WTC11 (cell line): Measurements from ENCODE around the gene RPL13A. TPM values are rescaled to one million over a fixed set of nuclear protein-coding genes. Genes with fewer than 3 reads are reported as not detected.

Experiments used
- ATAC-seq: fragments of 200-7000 bp; cut with Tn5 transposase; 2 replicates; pipeline ENCODE4 v1.10.0; 2021; ENCODE audit warnings: mild to moderate bottlenecking, moderate library complexity
- CTCF ChIA-PET: fragments of 300-600 bp; sonication (Branson Sonifier 250); formaldehyde crosslinking; loops from one replicate; lab custom pipeline; 2021; ENCODE audit warnings: antibody characterized with exemption; lab: Charles Lee
- POLR2A ChIA-PET: fragments of 350-600 bp; sonication (Branson Sonifier 250); formaldehyde crosslinking; loops from one replicate; lab custom pipeline; 2021; ENCODE audit warnings: antibody characterized with exemption; lab: Charles Lee
- DNase-seq: peaks from one replicate; pipeline ENCODE4 v3.0.0; 2021; ENCODE audit warnings: low spot score
- H3K27ac Mint-ChIP-seq: 2 replicates; pipeline ENCODE4 v1.8.0; 2021; ENCODE audit warnings: mixed read lengths
- H3K27me3 Mint-ChIP-seq: 2 replicates; pipeline ENCODE4 v1.8.0; 2021; ENCODE audit warnings: low read depth, mild to moderate bottlenecking, moderate library complexity, mixed read lengths
- H3K36me3 Mint-ChIP-seq: 2 replicates; pipeline ENCODE4 v1.8.0; 2021; ENCODE audit warnings: mixed read lengths
- H3K4me1 Mint-ChIP-seq: 2 replicates; pipeline ENCODE4 v1.8.0; 2022; ENCODE audit warnings: mixed read lengths
- H3K4me3 Mint-ChIP-seq: 2 replicates; pipeline ENCODE4 v1.8.0; 2021; ENCODE audit warnings: mild to moderate bottlenecking, moderate library complexity, mixed read lengths
- H3K9me3 Mint-ChIP-seq: 2 replicates; pipeline ENCODE4 v1.8.0; 2021; ENCODE audit warnings: mixed read lengths
- AFF4 ChIP-seq: sonication (generic); formaldehyde crosslinking; IDR thresholded peaks from 2 replicates; pipeline ENCODE4 v1.8.1; 2023; ENCODE audit warnings: mild to moderate bottlenecking, missing genetic modification reagents, borderline replicate concordance
- ATF1 ChIP-seq: sonication (generic); formaldehyde crosslinking; IDR thresholded peaks from 2 replicates; pipeline ENCODE4 v1.8.1; 2023; ENCODE audit warnings: mild to moderate bottlenecking, moderate library complexity, missing genetic modification reagents
- CBFB ChIP-seq: sonication (generic); formaldehyde crosslinking; IDR thresholded peaks from 2 replicates; pipeline ENCODE4 v1.8.1; 2022; ENCODE audit warnings: mild to moderate bottlenecking, low read depth, missing genetic modification reagents
- CREB1 ChIP-seq: sonication (generic); formaldehyde crosslinking; IDR thresholded peaks from 2 replicates; pipeline ENCODE4 v1.8.0; 2023; ENCODE audit warnings: mild to moderate bottlenecking, missing genetic modification reagents
- CREM ChIP-seq: sonication (generic); formaldehyde crosslinking; IDR thresholded peaks from 2 replicates; pipeline ENCODE4 v1.8.1; 2022; ENCODE audit warnings: mild to moderate bottlenecking, missing genetic modification reagents, moderate library complexity
- GABPB1 ChIP-seq: sonication (generic); formaldehyde crosslinking; IDR thresholded peaks from 2 replicates; pipeline ENCODE4 v1.8.1; 2023; ENCODE audit warnings: mild to moderate bottlenecking, missing genetic modification reagents
- GTF2I ChIP-seq: fragments of 250-450 bp; sonication (Bioruptor Pico); conservative IDR thresholded peaks from 2 replicates; pipeline ENCODE4 v1.4.0; 2021; ENCODE audit warnings: mild to moderate bottlenecking
- IRF2 ChIP-seq: sonication (generic); formaldehyde crosslinking; IDR thresholded peaks from 2 replicates; pipeline ENCODE4 v1.8.0; 2022; ENCODE audit warnings: low read depth, missing genetic modification reagents, borderline replicate concordance
- KAT7 ChIP-seq: sonication (generic); formaldehyde crosslinking; IDR thresholded peaks from 2 replicates; pipeline ENCODE4 v1.8.1; 2023; ENCODE audit warnings: missing genetic modification reagents, mild to moderate bottlenecking, borderline replicate concordance
- MLX ChIP-seq: sonication (generic); formaldehyde crosslinking; IDR thresholded peaks from 2 replicates; pipeline ENCODE4 v1.8.1; 2023; ENCODE audit warnings: mild to moderate bottlenecking, missing genetic modification reagents, moderate library complexity
- SMAD3 ChIP-seq: sonication (generic); formaldehyde crosslinking; IDR thresholded peaks from 2 replicates; pipeline ENCODE4 v1.8.0; 2022; ENCODE audit warnings: missing genetic modification reagents, mild to moderate bottlenecking, borderline replicate concordance
- SOX15 ChIP-seq: fragments of 250-450 bp; sonication (Bioruptor Pico); IDR thresholded peaks from 2 replicates; pipeline ENCODE4 v1.9.0; 2021; ENCODE audit warnings: mild to moderate bottlenecking
- TCF7 ChIP-seq: sonication (generic); formaldehyde crosslinking; IDR thresholded peaks from 2 replicates; pipeline ENCODE4 v1.8.0; 2022; ENCODE audit warnings: mild to moderate bottlenecking, low read depth, missing genetic modification reagents, moderate library complexity
- USF1 ChIP-seq: sonication (generic); formaldehyde crosslinking; IDR thresholded peaks from 2 replicates; pipeline ENCODE4 v1.8.0; 2022; ENCODE audit warnings: mild to moderate bottlenecking, missing genetic modification reagents
- USF2 ChIP-seq: sonication (generic); formaldehyde crosslinking; IDR thresholded peaks from 2 replicates; pipeline ENCODE4 v1.8.1; 2023; ENCODE audit warnings: mild to moderate bottlenecking, missing genetic modification reagents, moderate library complexity
- ZNF425 ChIP-seq: fragments of 250-450 bp; sonication (Bioruptor Pico); conservative IDR thresholded peaks from 2 replicates; pipeline ENCODE4 v1.9.0; 2021; ENCODE audit warnings: mild to moderate bottlenecking
- total RNA-seq: library from RNA; stranded (reverse); gene quantifications from 3 replicates; pipeline ENCODE4 v1.2.3, GENCODE V29; 2021
- TF ChIP-seq, protein P1 (sequence below): sonication (generic); formaldehyde crosslinking; IDR thresholded peaks from 2 replicates; pipeline ENCODE4 v1.8.0; 2022; ENCODE audit warnings: missing genetic modification reagents
- TF ChIP-seq, protein P2 (sequence below): sonication (generic); formaldehyde crosslinking; IDR thresholded peaks from 2 replicates; pipeline ENCODE4 v1.8.0; 2023; ENCODE audit warnings: missing genetic modification reagents
- TF ChIP-seq, protein P3 (sequence below): fragments of 250-450 bp; sonication (Bioruptor Pico); IDR thresholded peaks from 2 replicates; pipeline ENCODE4 v1.9.0; 2021; ENCODE audit warnings: moderate library complexity, mild to moderate bottlenecking, inconsistent platforms, borderline replicate concordance

The RPL13A gene
- total RNA-seq, 1 experiment from 2014 or later: 3,861 TPM

DNA sequence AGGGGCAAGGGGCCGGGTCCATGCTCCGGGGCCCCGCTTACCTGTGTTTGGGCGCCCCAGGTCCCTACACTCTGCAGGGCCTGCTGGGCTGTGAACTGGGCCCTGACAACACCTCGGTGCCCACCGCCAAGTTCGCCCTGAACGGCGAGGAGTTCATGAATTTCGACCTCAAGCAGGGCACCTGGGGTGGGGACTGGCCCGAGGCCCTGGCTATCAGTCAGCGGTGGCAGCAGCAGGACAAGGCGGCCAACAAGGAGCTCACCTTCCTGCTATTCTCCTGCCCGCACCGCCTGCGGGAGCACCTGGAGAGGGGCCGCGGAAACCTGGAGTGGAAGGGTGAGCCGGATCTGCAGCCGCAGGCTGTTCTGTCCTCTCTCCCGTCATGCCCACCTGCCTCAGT is 26.7 kb downstream of the RPL13A start:
- CTCF ChIA-PET: interaction anchor here (0.6 to 3.3 kb wide), 6 partner anchors 11 to 169 kb away, joined by 4 to 40 read pairs (median 6); no protein-coding TSS in a partner anchor
- H3K36me3 Mint-ChIP-seq: peaks cover 8% of the 10 kb centered on the region
- no peaks in the 10 kb centered on the region for H3K9me3 Mint-ChIP-seq
- H3K27me3 Mint-ChIP-seq: no peaks in the 10 kb centered on the region
- no peak for TF ChIP-seq GABPB1 (CRISPR knock-in tag)
- no peak for TF ChIP-seq TCF7 (CRISPR knock-in tag)
- no peak for TF ChIP-seq USF2
- TF ChIP-seq, protein P1, sequence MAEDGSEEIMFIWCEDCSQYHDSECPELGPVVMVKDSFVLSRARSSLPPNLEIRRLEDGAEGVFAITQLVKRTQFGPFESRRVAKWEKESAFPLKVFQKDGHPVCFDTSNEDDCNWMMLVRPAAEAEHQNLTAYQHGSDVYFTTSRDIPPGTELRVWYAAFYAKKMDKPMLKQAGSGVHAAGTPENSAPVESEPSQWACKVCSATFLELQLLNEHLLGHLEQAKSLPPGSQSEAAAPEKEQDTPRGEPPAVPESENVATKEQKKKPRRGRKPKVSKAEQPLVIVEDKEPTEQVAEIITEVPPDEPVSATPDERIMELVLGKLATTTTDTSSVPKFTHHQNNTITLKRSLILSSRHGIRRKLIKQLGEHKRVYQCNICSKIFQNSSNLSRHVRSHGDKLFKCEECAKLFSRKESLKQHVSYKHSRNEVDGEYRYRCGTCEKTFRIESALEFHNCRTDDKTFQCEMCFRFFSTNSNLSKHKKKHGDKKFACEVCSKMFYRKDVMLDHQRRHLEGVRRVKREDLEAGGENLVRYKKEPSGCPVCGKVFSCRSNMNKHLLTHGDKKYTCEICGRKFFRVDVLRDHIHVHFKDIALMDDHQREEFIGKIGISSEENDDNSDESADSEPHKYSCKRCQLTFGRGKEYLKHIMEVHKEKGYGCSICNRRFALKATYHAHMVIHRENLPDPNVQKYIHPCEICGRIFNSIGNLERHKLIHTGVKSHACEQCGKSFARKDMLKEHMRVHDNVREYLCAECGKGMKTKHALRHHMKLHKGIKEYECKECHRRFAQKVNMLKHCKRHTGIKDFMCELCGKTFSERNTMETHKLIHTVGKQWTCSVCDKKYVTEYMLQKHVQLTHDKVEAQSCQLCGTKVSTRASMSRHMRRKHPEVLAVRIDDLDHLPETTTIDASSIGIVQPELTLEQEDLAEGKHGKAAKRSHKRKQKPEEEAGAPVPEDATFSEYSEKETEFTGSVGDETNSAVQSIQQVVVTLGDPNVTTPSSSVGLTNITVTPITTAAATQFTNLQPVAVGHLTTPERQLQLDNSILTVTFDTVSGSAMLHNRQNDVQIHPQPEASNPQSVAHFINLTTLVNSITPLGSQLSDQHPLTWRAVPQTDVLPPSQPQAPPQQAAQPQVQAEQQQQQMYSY (CRISPR knock-in tag): peak; percentile 92
- no peak for TF ChIP-seq MLX (CRISPR knock-in tag)
- ATAC-seq (no peak), DNase-seq (peak; percentile 44)
- H3K27ac Mint-ChIP-seq: no peak overlapping the region
- POLR2A ChIA-PET: interaction anchor here (0.5 to 1.7 kb wide), 4 partner anchors 11 to 161 kb away, joined by 3 to 4 read pairs (median 4); partner anchors contain the start of gene RCN3
- H3K4me1 Mint-ChIP-seq: peaks cover 28% of the 10 kb centered on the region
- H3K4me3 Mint-ChIP-seq: peak overlapping the region; percentile 79

DNA sequence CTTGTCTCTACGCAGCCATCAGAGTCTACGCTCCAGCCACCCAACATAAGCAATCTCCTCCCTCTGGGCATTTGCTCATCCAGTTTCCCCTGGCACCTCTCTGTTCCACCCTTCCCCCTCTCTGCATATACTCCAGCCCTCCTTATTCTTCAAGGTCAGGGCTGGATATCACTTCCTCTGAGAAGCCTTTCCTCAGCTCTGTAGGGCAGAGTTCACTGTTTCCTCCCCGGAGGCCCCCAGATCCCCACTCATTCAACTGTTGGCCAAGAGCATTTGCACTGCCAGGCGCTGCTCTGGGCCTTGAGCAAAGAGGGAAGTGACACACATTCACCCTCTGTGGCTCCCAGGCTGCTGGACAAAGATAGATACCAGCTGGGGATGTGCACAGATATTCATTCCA is 28.4 kb downstream of the RPL13A start:
- peak overlapping the region; percentile 18 for H3K4me3 Mint-ChIP-seq
- ATAC-seq: no peak
- TF ChIP-seq CBFB (CRISPR knock-in tag): no peak
- TF ChIP-seq, protein P2, sequence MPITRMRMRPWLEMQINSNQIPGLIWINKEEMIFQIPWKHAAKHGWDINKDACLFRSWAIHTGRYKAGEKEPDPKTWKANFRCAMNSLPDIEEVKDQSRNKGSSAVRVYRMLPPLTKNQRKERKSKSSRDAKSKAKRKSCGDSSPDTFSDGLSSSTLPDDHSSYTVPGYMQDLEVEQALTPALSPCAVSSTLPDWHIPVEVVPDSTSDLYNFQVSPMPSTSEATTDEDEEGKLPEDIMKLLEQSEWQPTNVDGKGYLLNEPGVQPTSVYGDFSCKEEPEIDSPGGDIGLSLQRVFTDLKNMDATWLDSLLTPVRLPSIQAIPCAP (CRISPR knock-in tag): no peak
- TF ChIP-seq CREB1 (CRISPR knock-in tag): no peak
- no peak for TF ChIP-seq ATF1 (CRISPR knock-in tag)
- no peak for TF ChIP-seq USF1 (CRISPR knock-in tag)
- TF ChIP-seq CREM (CRISPR knock-in tag): no peak
- no peak for TF ChIP-seq KAT7 (CRISPR knock-in tag)
- TF ChIP-seq SMAD3 (CRISPR knock-in tag): no peak
- no peak for TF ChIP-seq TCF7 (CRISPR knock-in tag)
- no peak for TF ChIP-seq SOX15
- TF ChIP-seq IRF2: no peak
- no peak for TF ChIP-seq AFF4 (CRISPR knock-in tag)
- TF ChIP-seq GTF2I (CRISPR knock-in tag): no peak
- TF ChIP-seq, protein P3, sequence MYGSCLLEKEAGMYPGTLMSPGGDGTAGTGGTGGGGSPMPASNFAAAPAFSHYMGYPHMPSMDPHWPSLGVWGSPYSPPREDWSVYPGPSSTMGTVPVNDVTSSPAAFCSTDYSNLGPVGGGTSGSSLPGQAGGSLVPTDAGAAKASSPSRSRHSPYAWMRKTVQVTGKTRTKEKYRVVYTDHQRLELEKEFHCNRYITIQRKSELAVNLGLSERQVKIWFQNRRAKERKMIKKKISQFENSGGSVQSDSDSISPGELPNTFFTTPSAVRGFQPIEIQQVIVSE (CRISPR knock-in tag): no peak
- no peak for TF ChIP-seq ZNF425 (CRISPR knock-in tag)

More for the DNA sequence above, 28.4 kb downstream of the RPL13A start:
- DNase-seq: no peak
- POLR2A ChIA-PET: no interaction called here
- CTCF ChIA-PET: interaction anchor here (1.1 to 3.3 kb wide), 2 partner anchors 31 to 55 kb away, joined by 3 to 40 read pairs; no protein-coding TSS in a partner anchor
- peaks cover 28% of the 10 kb centered on the region for H3K4me1 Mint-ChIP-seq
- peak overlapping the region; percentile 44 for H3K27ac Mint-ChIP-seq
- no peaks in the 10 kb centered on the region for H3K27me3 Mint-ChIP-seq
- peaks cover 16% of the 10 kb centered on the region for H3K36me3 Mint-ChIP-seq
- H3K9me3 Mint-ChIP-seq: no peaks in the 10 kb centered on the region
